Pancreas (tissue), 10 donors: ENCODE data around the gene OR2L3. TPM values are rescaled to one million over a fixed set of nuclear protein-coding genes. Genes with fewer than 3 reads are reported as not detected.
A peak's percentile ranks its signal among the peaks of the same experiment; 100 is the strongest.
"Not testable (repeated sequence)": the region's sequence is repeated elsewhere in the genome, so short reads cannot be mapped to it uniquely, and the experiment has no call there.

Source experiments
- ATAC-seq, 4 donors: fragments of 200-7000 bp; cut with Tn5 transposase; one replicate each; pipeline versions ENCODE4 v1.8.0 to v1.9.1; 2020; ENCODE audit warnings: mild to moderate bottlenecking in 4 of 4, moderate library complexity in 4 of 4
- DNase-seq, 6 donors: peaks; one replicate each; pipeline ENCODE4 v3.0.0-alpha.2; 2020
- FAIRE-seq: peaks from 2 replicates; lab custom pipeline; 2012; peaks lifted over from hg19 to GRCh38; lab: Jason Lieb, UNC
- H3K27ac ChIP-seq, 4 donors: fragments of 200-600 bp; sonication (generic); 1 replicate in 3 of 4; 2 replicates in 1 of 4; pipeline versions ENCODE4 v1.5.0 to v1.8.0; 2020
- H3K27me3 ChIP-seq, 4 donors: fragments of 200-600 bp; one replicate each; pipeline ENCODE4 v1.8.0; 2021
- H3K36me3 ChIP-seq, 3 donors: fragments of 200-600 bp; sonication (generic) in 1 of 3; one replicate each; pipeline versions ENCODE4 v1.5.0 to v1.8.0; 2020 to 2021
- H3K4me1 ChIP-seq, 3 donors: fragments of 200-600 bp; one replicate each; pipeline ENCODE4 v1.8.0; 2021
- H3K4me3 ChIP-seq, 4 donors: fragments of 200-600 bp; sonication (generic) in 2 of 4; one replicate each; pipeline versions ENCODE4 v1.5.0 to v1.8.0; 2020 to 2021
- H3K9me3 ChIP-seq, 4 donors: fragments of 200-600 bp; one replicate each; pipeline ENCODE4 v1.8.0; 2021
- WGBS, 2 donors: extraction: QIAGEN DNeasy Blood & Tissue Kit; methylation state at CpG; one replicate each; pipeline ENCODE4 v1.1.7; 2013; 5-methylcytosine and 5-hydroxymethylcytosine counted together
- intact Hi-C, 3 donors: fragments of 100-400 bp; cut with DNase I; formaldehyde crosslinking; loops; one replicate each; pipeline versions ENCODE4 v1.11.1 to v1.14.2; 2022
- polyA plus RNA-seq, 2 donors: library from polyadenylated mRNA; stranded (reverse); fragments of 200-250 nt; gene quantifications; one replicate each; pipeline ENCODE4 v1.2.3, GENCODE V29; 2013
- total RNA-seq, 6 donors: library from RNA; stranded (reverse); fragmentation: NEBNext Ultra II Directional in 4 of 6; extraction: Animal tissue kit (Norgen Biotek cat#: 25700) in 4 of 6; gene quantifications; one replicate each; pipeline versions ENCODE4 v1.2.1 to v1.2.4, GENCODE V29; 2021 to 2023
- TF ChIP-seq, protein P1 (sequence below), 4 donors: fragments of 200-600 bp; sonication (generic) in 3 of 4; IDR thresholded peaks; one replicate each; pipeline versions ENCODE4 v1.5.0 to v1.8.0; 2021; ENCODE audit warnings: antibody characterized with exemption in 4 of 4
- donor health status: healthy with polysubstance abuse.
- donor health status: DM: no; HTN: no; CAD: no; lungs with moderate emphysema.
- donor health status: DM: no; HTN: no; CAD: no.
- donor health status: control.
- donor health status: control.
- donor health status: Bipolar disorder and iron deficiency.
- donor health status: DM: yes; HTN: yes; CAD: no.
- donor health status: DM: no; HTN: no; CAD: no.
- donor health status: DM: no; HTN: no; CAD: no.
- donor health status: DM: yes; HTN: yes; CAD: no.

The OR2L3 gene
- total and polyA plus RNA-seq, 8 donors = not detected

GRCh38 chr1:248054671-248055070 is 8.0 kb downstream of the OR2L3 start:
- TF ChIP-seq, protein P1, sequence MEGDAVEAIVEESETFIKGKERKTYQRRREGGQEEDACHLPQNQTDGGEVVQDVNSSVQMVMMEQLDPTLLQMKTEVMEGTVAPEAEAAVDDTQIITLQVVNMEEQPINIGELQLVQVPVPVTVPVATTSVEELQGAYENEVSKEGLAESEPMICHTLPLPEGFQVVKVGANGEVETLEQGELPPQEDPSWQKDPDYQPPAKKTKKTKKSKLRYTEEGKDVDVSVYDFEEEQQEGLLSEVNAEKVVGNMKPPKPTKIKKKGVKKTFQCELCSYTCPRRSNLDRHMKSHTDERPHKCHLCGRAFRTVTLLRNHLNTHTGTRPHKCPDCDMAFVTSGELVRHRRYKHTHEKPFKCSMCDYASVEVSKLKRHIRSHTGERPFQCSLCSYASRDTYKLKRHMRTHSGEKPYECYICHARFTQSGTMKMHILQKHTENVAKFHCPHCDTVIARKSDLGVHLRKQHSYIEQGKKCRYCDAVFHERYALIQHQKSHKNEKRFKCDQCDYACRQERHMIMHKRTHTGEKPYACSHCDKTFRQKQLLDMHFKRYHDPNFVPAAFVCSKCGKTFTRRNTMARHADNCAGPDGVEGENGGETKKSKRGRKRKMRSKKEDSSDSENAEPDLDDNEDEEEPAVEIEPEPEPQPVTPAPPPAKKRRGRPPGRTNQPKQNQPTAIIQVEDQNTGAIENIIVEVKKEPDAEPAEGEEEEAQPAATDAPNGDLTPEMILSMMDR (IDR thresholded peaks at IDR 0.05) = no peak
- intact Hi-C loops = no loop called here
- no peak for ATAC-seq

GRCh38 chr1:248055261-248055660 is 8.6 kb downstream of the OR2L3 start:
- DNase-seq (no peak), ATAC-seq (no peak), FAIRE-seq (no peak)
- WGBS, 2 donors = 30 to 39% methylated on average over 2 of the region's 2 CpGs
- H3K27ac ChIP-seq = no peak overlapping the region
- H3K27me3 ChIP-seq = no peaks in the 10 kb centered on the region
- TF ChIP-seq, protein P1 (IDR thresholded peaks at IDR 0.05) = no peak
- no peaks in the 10 kb centered on the region for H3K4me1 ChIP-seq
- H3K9me3 ChIP-seq = no peaks in the 10 kb centered on the region
- H3K4me3 ChIP-seq = no peak overlapping the region
- intact Hi-C loops = no loop called here
- H3K36me3 ChIP-seq = no peaks in the 10 kb centered on the region

More at GRCh38 chr1:248054671-248055070, 8.0 kb downstream of the OR2L3 start:
- Histone ChIP-seq H3K27me3 (no peaks in the 10 kb centered on the region), H3K9me3 (no peaks in the 10 kb centered on the region), H3K27ac (no peak overlapping the region), H3K4me1 (no peaks in the 10 kb centered on the region), H3K4me3 (no peak overlapping the region), H3K36me3 (no peaks in the 10 kb centered on the region)
- DNase-seq = no peak
- FAIRE-seq = no peak

- 57 to 65% methylated on average over 2 of the region's 2 CpGs for WGBS, 2 donors
- ATAC-seq = no peak
- H3K27ac ChIP-seq = no peak overlapping the region
- no peaks in the 10 kb centered on the region for H3K27me3 ChIP-seq
- H3K36me3 ChIP-seq = no peaks in the 10 kb centered on the region
- DNase-seq = no peak
- TF ChIP-seq, protein P1 (IDR thresholded peaks at IDR 0.05) = no peak
- no peak overlapping the region for H3K4me3 ChIP-seq
- intact Hi-C loops = no loop called here
- H3K9me3 ChIP-seq = no peaks in the 10 kb centered on the region
- no peaks in the 10 kb centered on the region for H3K4me1 ChIP-seq
- no peak for FAIRE-seq
Measured at GRCh38 chr1:248065071-248065470, 18.4 kb downstream of the OR2L3 start.

- WGBS, 2 donors = 84 to 86% methylated on average over 3 of the region's 3 CpGs
- no peaks in the 10 kb centered on the region for H3K36me3 ChIP-seq
- TF ChIP-seq, protein P1 (IDR thresholded peaks at IDR 0.05) = no peak
- no peaks in the 10 kb centered on the region for H3K9me3 ChIP-seq
- DNase-seq (no peak), ATAC-seq (no peak), FAIRE-seq (no peak)
- no peaks in the 10 kb centered on the region for H3K4me1 ChIP-seq
- H3K4me3 ChIP-seq = no peak overlapping the region
- intact Hi-C loops = no loop called here
- no peak overlapping the region for H3K27ac ChIP-seq
- no peaks in the 10 kb centered on the region for H3K27me3 ChIP-seq
Measured at GRCh38 chr1:248065604-248066003, 19.0 kb downstream of the OR2L3 start.

- intact Hi-C loops, H3K36me3 ChIP-seq, H3K4me1 ChIP-seq, H3K9me3 ChIP-seq, H3K27ac ChIP-seq, FAIRE-seq, H3K4me3 ChIP-seq, H3K27me3 ChIP-seq, ATAC-seq: not testable (repeated sequence)
- DNase-seq = peak in 1 of 6 donors; percentile 26
- 67 to 71% methylated on average over 9 to 12 of the region's 17 CpGs for WGBS, 2 donors
Measured at GRCh38 chr1:248083864-248084263, 37.2 kb downstream of the OR2L3 start.
